HUES6 (cell line): ENCODE measurements around the gene SLC17A1.
"Not testable (repeated sequence)": the region's sequence is repeated elsewhere in the genome, so short reads cannot be mapped to it uniquely, and the experiment has no call there.

Experiments
- H3K27ac ChIP-seq: 2 replicates; pipeline ENCODE4 v1.7.0; 2013; ENCODE audit warnings: low read depth, mild to moderate bottlenecking, low read length, inconsistent platforms
- H3K27me3 ChIP-seq: 2 replicates; pipeline ENCODE4 v1.6.1; 2013; ENCODE audit warnings: low read length; ENCODE audit not compliant: control insufficient read depth, insufficient read depth
- H3K36me3 ChIP-seq: 2 replicates; pipeline ENCODE4 v1.6.1; 2013; ENCODE audit warnings: low read length; ENCODE audit not compliant: control insufficient read depth, insufficient read depth
- H3K4me1 ChIP-seq: 2 replicates; pipeline ENCODE4 v1.6.1; 2013; ENCODE audit warnings: low read length; ENCODE audit not compliant: control insufficient read depth, insufficient read depth
- H3K4me3 ChIP-seq: 2 replicates; pipeline ENCODE4 v1.5.1; 2013; ENCODE audit warnings: low read depth, low read length
- H3K9ac ChIP-seq: one replicate; pipeline ENCODE4 v1.6.1; 2013; ENCODE audit warnings: mild to moderate bottlenecking, low read length
- H3K9me3 ChIP-seq: 2 replicates; pipeline ENCODE4 v1.6.1; 2013; ENCODE audit warnings: low read depth, low read length; ENCODE audit not compliant: control insufficient read depth, insufficient read depth

SLC17A1 gene

GRCh38 chr6:25756382-25757363 lies 75.2 kb downstream of the SLC17A1 start:
- H3K4me3 ChIP-seq = no peak overlapping the region
- no peaks in the 10 kb centered on the region for H3K4me1 ChIP-seq
- no peak overlapping the region for H3K9ac ChIP-seq
- no peak overlapping the region for H3K27ac ChIP-seq
- no peaks in the 10 kb centered on the region for H3K36me3 ChIP-seq
- H3K27me3 ChIP-seq = no peaks in the 10 kb centered on the region
- no peaks in the 10 kb centered on the region for H3K9me3 ChIP-seq

- no peak overlapping the region for H3K27ac ChIP-seq
- H3K9ac ChIP-seq = no peak overlapping the region
- H3K27me3 ChIP-seq = no peaks in the 10 kb centered on the region
- no peaks in the 10 kb centered on the region for H3K36me3 ChIP-seq
- no peaks in the 10 kb centered on the region for H3K9me3 ChIP-seq
- no peak overlapping the region for H3K4me3 ChIP-seq
- no peaks in the 10 kb centered on the region for H3K4me1 ChIP-seq
Observed at GRCh38 chr6:25755483-25755882, 76.4 kb downstream of the SLC17A1 start.

- Histone ChIP-seq H3K9ac (no peak within 1 kb of the TSS), H3K27ac (no peak within 1 kb of the TSS), H3K4me1 (no peaks in the 10 kb centered on the region), H3K9me3 (no peaks in the 10 kb centered on the region), H3K4me3 (no peak within 1 kb of the TSS), H3K36me3 (no peaks in the 10 kb centered on the region), H3K27me3 (no peaks in the 10 kb centered on the region)
Observed at GRCh38 chr6:25754535-25754934, 77.3 kb downstream of the SLC17A1 start, which contains the start of gene SLC17A4. TSS of gene SLC17A4 (plus strand) at chr6:25754742. CDS start at chr6:25761963, 7,221 bp downstream.

- H3K36me3 ChIP-seq = no peaks in the 10 kb centered on the region
- no peak overlapping the region for H3K4me3 ChIP-seq
- H3K27ac ChIP-seq = no peak overlapping the region
- no peak overlapping the region for H3K9ac ChIP-seq
- no peaks in the 10 kb centered on the region for H3K27me3 ChIP-seq
- H3K9me3 ChIP-seq = no peaks in the 10 kb centered on the region
- no peaks in the 10 kb centered on the region for H3K4me1 ChIP-seq
Observed at GRCh38 chr6:25753079-25753478, 78.8 kb downstream of the SLC17A1 start.

GRCh38 chr6:25750906-25751305 lies 80.9 kb downstream of the SLC17A1 start:
- Histone ChIP-seq H3K4me3 (no peak overlapping the region), H3K36me3 (no peaks in the 10 kb centered on the region), H3K27ac (no peak overlapping the region), H3K27me3 (no peaks in the 10 kb centered on the region), H3K9me3 (no peaks in the 10 kb centered on the region), H3K4me1 (no peaks in the 10 kb centered on the region), H3K9ac (no peak overlapping the region)

GRCh38 chr6:25749837-25750236 lies 82.0 kb downstream of the SLC17A1 start:
- Histone ChIP-seq H3K36me3 (no peaks in the 10 kb centered on the region), H3K9ac (no peak overlapping the region), H3K27me3 (no peaks in the 10 kb centered on the region), H3K4me1 (no peaks in the 10 kb centered on the region), H3K27ac (no peak overlapping the region), H3K4me3 (no peak overlapping the region), H3K9me3 (no peaks in the 10 kb centered on the region)

GRCh38 chr6:25748601-25749517 lies 83.0 kb downstream of the SLC17A1 start:
- not testable (repeated sequence) for H3K27ac ChIP-seq, H3K9ac ChIP-seq, H3K27me3 ChIP-seq, H3K4me1 ChIP-seq, H3K9me3 ChIP-seq, H3K4me3 ChIP-seq, H3K36me3 ChIP-seq

- Histone ChIP-seq H3K9me3 (no peaks in the 10 kb centered on the region), H3K27me3 (no peaks in the 10 kb centered on the region), H3K4me1 (no peaks in the 10 kb centered on the region), H3K9ac (no peak overlapping the region), H3K36me3 (no peaks in the 10 kb centered on the region), H3K27ac (no peak overlapping the region), H3K4me3 (no peak overlapping the region)
Observed at GRCh38 chr6:25748049-25748448, 83.8 kb downstream of the SLC17A1 start.

- Histone ChIP-seq H3K9me3 (no peaks in the 10 kb centered on the region), H3K36me3 (no peaks in the 10 kb centered on the region), H3K4me1 (no peaks in the 10 kb centered on the region), H3K27ac (no peak overlapping the region), H3K4me3 (no peak overlapping the region), H3K27me3 (no peaks in the 10 kb centered on the region), H3K9ac (no peak overlapping the region)
Observed at GRCh38 chr6:25747477-25747876, 84.4 kb downstream of the SLC17A1 start.

GRCh38 chr6:25746968-25747367 lies 84.9 kb downstream of the SLC17A1 start:
- Histone ChIP-seq H3K9me3 (no peaks in the 10 kb centered on the region), H3K4me3 (no peak overlapping the region), H3K27me3 (no peaks in the 10 kb centered on the region), H3K9ac (no peak overlapping the region), H3K27ac (no peak overlapping the region), H3K36me3 (no peaks in the 10 kb centered on the region), H3K4me1 (no peaks in the 10 kb centered on the region)

GRCh38 chr6:25745836-25746235 lies 86.0 kb downstream of the SLC17A1 start:
- Histone ChIP-seq H3K4me1 (no peaks in the 10 kb centered on the region), H3K9ac (no peak overlapping the region), H3K36me3 (no peaks in the 10 kb centered on the region), H3K27ac (no peak overlapping the region), H3K27me3 (no peaks in the 10 kb centered on the region), H3K9me3 (no peaks in the 10 kb centered on the region), H3K4me3 (no peak overlapping the region)
